ENCODE results near the gene FGA.

DNA sequence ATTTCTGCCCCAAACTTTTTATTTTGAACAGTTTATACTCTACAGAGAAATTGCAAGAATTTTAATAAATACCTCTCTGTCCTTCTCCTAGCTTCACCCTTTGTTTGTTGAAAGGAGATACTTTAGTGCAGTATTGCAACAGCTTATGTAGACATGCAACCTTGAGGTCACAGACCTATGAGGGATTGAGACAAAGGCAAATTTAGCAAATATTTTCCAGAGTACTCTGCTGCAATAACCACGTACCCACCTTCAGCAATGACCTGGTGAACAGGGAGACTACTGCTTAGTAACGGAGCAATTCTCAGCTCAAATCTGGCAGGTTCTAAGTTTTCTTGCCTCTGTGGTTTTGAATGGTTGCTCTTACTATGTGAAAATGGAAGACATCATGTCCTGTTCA is 13.2 kb downstream of the FGA start:
- TF ChIP-seq, protein P1, sequence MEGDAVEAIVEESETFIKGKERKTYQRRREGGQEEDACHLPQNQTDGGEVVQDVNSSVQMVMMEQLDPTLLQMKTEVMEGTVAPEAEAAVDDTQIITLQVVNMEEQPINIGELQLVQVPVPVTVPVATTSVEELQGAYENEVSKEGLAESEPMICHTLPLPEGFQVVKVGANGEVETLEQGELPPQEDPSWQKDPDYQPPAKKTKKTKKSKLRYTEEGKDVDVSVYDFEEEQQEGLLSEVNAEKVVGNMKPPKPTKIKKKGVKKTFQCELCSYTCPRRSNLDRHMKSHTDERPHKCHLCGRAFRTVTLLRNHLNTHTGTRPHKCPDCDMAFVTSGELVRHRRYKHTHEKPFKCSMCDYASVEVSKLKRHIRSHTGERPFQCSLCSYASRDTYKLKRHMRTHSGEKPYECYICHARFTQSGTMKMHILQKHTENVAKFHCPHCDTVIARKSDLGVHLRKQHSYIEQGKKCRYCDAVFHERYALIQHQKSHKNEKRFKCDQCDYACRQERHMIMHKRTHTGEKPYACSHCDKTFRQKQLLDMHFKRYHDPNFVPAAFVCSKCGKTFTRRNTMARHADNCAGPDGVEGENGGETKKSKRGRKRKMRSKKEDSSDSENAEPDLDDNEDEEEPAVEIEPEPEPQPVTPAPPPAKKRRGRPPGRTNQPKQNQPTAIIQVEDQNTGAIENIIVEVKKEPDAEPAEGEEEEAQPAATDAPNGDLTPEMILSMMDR (conservative IDR thresholded peaks at IDR 0.05; ENCODE audit: low read depth, low read length): no peak
- no peak for TF ChIP-seq EZH2phosphoT487 (IDR thresholded peaks at IDR 0.05; ENCODE audit: borderline replicate concordance, low read length)

Data from PC-3 (cell line).